Measurements from ENCODE around the gene RPAP2.

DNA sequence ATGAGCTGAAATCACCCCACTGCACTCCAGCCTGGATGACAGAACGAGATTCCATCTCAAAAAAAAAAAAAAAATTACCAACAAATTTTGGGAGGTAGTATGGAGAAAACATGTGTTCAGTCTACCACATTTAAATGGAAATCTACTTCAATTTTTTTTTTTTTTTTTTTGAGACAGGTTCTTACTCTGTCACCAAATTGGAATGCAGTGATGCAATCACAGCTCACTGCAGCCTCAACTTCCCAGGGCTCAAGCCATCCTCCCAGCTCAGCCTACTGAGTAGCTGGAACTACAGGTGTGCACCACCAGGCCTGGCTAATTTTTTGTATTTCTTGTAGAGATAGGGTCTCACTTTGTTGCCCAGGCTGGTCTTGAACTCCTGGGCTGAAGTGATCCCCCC lies 105.8 kb downstream of the RPAP2 start:
- TF ChIP-seq POLR2A (IDR thresholded peaks at IDR 0.05; ENCODE audit: low read length): no peak
- no peak for TF ChIP-seq GATA1 (IDR thresholded peaks at IDR 0.05; ENCODE audit: low read depth, low read length)

Data from erythroblast (primary cell).